Stimulated activated naive CD4-positive, alpha-beta T cell (primary cell): ENCODE data around the gene MEIS2.
"Not testable (repeated sequence)": the region's sequence is repeated elsewhere in the genome, so short reads cannot be mapped to it uniquely, and the experiment has no call there.

Experiments used
- DNase-seq, 6 experiments: peaks; one replicate each; lab custom pipeline; 2025; lab: John Stamatoyannopoulos, UW

MEIS2 gene

DNA sequence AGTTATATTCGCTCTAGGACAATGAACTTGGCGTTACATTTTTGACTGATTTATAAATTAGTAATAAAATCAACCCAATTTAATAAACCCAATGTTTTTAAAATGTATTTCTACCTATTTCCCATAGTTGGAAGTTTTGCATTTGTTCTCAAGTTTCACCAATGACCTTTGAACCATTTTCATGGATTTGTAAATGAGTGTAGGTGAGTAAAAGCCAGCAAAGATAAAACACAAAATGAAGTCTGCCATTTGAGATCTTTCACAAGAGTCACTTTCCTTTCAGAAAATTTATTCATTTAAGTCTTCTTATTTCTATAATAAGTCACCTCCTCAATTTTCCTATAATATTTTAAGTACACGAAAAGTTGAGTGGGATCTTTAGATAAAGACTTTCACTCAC is 92.1 kb downstream of the MEIS2 start:
- no peak for DNase-seq

DNA sequence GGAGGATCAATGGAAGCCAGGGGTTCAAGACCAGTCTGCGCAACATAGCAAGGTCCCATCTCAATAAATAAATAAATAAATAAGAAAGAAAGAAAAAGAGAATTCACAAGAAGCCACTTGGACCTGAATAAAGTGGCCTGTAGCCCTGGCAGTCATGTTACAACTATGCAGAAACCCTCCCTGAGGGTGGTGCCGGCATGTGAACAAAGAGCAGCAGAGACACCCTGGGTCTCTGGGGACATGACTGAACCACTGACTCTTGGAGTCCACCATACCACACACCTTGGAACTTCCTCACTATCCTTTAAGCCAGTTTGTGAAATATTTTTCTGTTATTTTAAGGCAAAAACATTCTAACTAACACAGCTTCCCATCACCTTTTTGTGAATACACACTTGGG is 93.0 kb downstream of the MEIS2 start:
- DNase-seq: no peak

- DNase-seq: no peak
Measured at GRCh38 chr15:37004981-37005735, 95.2 kb downstream of the MEIS2 start.

DNA sequence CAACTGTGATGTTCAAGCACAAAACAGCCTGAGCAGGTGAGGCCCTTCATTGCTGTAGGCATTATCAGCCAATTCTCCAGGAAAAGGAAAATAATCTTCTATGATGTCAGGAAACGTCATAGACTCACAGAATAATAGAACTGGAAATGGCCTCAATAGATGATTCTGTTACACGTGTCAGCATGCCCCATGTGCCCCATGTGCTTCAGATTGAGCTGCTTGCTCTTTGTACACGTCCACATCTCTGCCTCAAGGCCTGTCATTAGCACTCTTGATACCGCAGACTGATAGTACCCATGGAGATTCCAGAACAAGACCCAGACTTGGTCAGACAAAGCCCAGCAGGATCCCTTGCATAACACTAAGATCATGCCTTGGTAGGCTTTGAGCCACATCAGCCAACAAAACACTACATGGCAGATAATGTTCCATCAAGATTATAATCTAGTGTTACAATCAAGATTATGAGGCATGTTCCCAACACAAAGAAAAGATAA is 95.9 kb downstream of the MEIS2 start:
- no peak for DNase-seq

GRCh38 chr15:37002041-37002672 is 98.2 kb downstream of the MEIS2 start:
- DNase-seq: no peak

- no peak for DNase-seq
Measured at GRCh38 chr15:37001417-37001816, 98.9 kb downstream of the MEIS2 start.

GRCh38 chr15:36999778-37000177 is 100.6 kb downstream of the MEIS2 start:
- DNase-seq: no peak

DNA sequence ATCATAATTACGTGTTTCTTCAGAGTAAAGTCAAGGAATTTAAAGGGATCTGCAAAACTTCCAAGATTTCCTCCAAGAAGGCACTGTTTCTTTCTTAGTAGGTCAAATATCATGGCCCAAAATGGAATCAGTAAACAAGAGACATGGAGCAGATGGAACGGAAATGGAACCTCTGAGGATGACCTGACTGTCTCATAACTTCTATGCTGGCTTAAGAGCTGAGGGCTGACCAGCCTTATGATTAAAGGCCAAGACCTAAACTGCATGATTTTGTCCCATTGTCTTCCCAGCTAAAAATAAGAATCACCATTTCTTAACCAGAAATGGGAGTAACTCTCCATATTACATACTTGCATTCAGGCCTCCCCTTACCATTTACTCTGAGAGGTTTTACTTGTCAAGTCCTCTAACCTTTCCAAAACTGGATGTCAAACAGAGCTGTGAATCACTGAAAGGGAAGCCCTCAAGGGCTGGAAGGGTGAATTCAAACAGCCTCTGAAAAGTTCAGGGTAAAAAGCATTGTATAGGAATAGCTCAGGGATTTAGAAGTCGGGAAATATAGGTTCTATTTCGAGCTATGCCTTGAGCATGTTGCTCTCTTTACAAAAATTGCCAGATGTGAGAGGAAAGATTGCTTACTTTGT is 103.7 kb downstream of the MEIS2 start:
- no peak for DNase-seq

DNA sequence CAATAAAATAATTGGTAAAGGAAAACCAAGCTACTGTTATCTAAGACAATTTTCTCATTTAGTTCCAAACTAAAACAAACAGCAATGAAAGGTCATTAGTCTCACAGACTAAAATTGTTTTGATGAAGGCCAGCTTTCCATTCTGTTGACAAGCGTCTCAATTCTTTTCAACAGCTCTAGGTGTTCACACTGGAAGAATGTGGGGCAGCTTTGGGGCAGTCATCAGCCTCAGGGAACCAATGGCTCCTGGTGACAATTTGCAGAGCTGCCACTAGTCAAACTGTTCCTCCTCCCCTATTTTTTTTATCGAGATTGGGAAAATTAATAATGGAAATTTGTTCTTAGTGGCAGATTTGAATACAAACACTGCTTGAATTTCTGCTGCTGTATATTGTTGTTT is 104.2 kb downstream of the MEIS2 start:
- DNase-seq: no peak

DNA sequence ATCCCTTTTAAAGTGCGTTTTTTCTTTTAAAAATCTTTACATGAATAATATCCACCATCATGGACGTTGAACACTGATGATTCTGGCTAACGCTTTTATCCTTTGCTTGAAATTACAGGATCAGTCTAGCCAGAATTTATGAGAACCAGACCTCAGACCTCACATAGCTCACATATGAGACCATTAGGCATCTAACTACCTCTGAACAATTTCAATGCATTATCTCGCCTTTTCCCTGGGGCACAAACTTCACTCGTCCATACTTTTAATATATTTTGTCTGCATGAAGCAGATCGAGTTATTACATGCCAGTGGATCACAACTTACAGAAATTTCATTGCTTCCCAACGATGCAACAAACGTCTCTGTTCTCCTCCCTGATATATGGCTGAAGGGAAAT is 105.6 kb downstream of the MEIS2 start:
- no peak for DNase-seq

- no peak for DNase-seq
Measured at GRCh38 chr15:36992454-36992853, 107.9 kb downstream of the MEIS2 start.

GRCh38 chr15:36988947-36989346 is 111.4 kb downstream of the MEIS2 start:
- no peak for DNase-seq

DNA sequence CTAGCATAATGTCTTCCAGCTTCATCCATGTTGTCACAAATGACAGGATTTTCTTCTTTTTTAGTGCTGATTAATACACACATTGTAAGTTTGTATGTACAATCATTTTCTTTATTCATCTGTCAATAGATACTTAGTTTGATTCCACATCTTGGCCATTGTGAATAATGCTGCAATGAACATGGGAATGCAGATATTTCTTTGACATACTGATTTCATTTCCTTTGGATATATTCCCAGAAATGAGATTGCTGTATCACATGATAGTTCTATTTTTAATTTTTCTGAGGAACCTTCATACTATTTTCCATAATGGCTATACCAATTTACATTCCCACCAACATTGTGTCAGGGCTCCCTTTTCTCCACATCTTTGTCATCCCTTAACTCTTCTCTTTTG is 117.9 kb downstream of the MEIS2 start:
- no peak for DNase-seq

DNA sequence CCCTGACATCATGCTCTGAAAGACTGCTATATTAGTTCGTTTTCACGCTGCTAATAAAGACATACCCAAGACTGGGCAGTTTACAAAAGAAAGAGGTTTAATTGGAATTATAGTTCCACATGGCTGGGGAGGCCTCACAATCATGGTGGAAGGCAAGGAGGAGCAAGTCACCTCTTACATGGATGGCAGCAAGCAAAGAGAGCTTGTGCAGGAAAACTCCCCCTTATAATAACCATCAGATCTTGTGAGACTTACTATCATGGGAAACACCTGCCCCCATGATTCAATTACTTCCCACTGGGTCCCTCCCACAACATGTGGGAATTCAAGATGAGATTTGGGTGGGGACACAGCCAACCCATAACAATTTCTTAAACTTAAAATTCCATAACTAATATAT is 120.1 kb downstream of the MEIS2 start:
- DNase-seq: not testable (repeated sequence)

DNA sequence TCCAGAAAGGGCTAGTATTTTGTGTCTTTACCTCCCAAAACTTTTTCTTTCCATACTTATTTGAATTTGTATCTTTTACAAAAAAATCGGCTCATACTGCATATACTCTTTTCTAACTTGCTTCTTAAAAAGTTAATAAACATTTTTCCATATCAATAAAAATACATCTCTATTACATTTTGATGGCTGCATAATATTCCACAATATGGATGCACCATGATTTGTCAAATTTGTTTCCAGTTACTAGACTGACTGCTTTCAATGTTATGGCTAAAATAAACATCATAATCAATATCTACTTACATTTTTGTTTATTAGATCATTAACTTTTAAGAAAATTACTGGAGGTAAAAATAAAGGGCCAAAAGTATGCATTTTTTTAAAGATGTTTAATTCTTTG is 121.7 kb downstream of the MEIS2 start:
- no peak for DNase-seq

DNA sequence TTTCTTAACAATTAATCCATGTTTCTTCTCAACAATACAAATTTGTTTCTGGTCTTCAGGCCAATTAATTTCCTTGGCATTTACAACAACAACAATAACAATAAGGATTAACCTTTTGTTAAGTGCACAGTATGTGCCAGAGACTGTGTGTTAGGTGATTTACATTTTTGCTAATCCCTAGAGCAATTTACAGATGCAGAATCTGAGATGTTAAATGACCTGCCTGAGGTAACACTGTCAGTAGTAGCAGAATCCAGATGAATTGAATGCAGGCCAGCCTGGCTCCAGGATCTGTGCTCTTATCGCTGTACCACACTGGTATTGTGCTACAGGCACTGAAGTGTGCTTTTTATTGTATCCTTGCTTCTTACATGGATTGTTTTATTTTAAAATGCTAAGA is 122.2 kb downstream of the MEIS2 start:
- no peak for DNase-seq

DNA sequence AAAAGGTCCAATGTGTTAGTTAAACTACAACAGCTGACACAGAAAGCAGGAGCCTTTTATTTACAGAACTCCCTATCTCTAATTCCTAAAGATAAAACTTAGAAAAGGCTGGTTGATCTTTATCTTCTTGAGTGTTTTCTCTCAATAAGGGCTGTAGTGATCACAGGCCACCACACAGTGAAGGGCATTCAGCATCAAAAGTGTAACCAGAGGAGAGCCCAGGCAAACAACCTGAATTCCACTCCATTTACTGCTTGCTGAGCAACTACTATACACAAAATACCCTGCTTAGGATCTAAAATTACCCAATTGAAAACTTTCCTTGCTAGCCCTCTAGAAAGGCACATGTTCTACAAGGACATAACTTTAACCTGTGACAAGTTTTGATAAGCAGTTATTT is 122.7 kb downstream of the MEIS2 start:
- DNase-seq: no peak

- DNase-seq: no peak
Measured at GRCh38 chr15:36972704-36973103, 127.6 kb downstream of the MEIS2 start.

- DNase-seq: no peak
Measured at GRCh38 chr15:36970522-36970921, 129.8 kb downstream of the MEIS2 start.

GRCh38 chr15:36967929-36968328 is 132.4 kb downstream of the MEIS2 start:
- no peak for DNase-seq

- DNase-seq: no peak
Measured at GRCh38 chr15:36966708-36967107, 133.6 kb downstream of the MEIS2 start.

- DNase-seq: no peak
Measured at GRCh38 chr15:36965570-36966342, 134.6 kb downstream of the MEIS2 start.
